NCI-H460 (cell line): ENCODE results near the gene ARSA. TPM values are rescaled to one million over a fixed set of nuclear protein-coding genes. Genes with fewer than 3 reads are reported as not detected.
"Not testable (repeated sequence)": the region's sequence is repeated elsewhere in the genome, so short reads cannot be mapped to it uniquely, and the experiment has no call there.

ENCODE experiments used
- DNase-seq: peaks from one replicate; pipeline ENCODE4 v3.0.0-alpha.2; 2016; ENCODE audit warnings: low read depth; ENCODE audit errors: extremely low read depth
- polyA plus RNA-seq: library from polyadenylated mRNA; depleted of rRNA; stranded (reverse); fragments of >200 nt; gene quantifications from 2 replicates; pipeline ENCODE4 v1.2.3, GENCODE V29; 2014; cell fraction: nucleus; rRNA removed
- total RNA-seq: library from RNA; depleted of rRNA; stranded (reverse); fragments of >200 nt; shearing (Covaris generic); gene quantifications from 2 replicates; pipeline ENCODE4 v1.2.3, GENCODE V29; 2014; rRNA removed

The ARSA gene
- total RNA-seq, result 14.0 and 14.5 TPM in 2 replicates
- polyA plus RNA-seq, result 55.5 and 58.6 TPM in 2 replicates

- DNase-seq, result peak; percentile 74
Measured at GRCh38 chr22:50627642-50628542, at the start of gene ARSA. Gene ARSA (minus strand): TSS chr22:50628152. CDS start chr22:50627779, 373 bp downstream.

- DNase-seq, result no peak
Measured at GRCh38 chr22:50676661-50677492, 48.9 kb upstream of the ARSA start.

DNA sequence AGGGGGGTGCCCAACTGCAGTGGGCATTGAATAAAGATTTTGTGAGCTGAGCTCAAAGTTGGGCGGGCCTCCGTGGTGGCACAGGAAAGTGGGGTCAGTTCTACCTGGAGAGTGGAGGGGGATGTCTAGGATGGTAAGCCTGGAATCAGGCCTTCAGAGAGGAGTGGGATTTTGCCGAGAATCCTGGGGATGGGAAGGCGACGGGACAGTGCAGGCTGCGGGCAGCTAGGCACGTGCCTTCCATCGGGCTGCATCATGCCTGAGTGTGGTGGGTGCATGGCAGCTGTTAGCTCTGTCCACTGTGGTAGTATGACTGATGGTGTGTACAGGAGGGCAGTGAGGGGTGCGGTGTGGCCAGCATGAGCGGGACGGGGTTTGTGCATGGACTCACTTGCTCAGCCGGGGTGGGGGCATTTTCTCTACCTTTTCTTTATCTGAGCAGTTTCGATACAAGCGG, 48.3 kb upstream of the ARSA start:
- DNase-seq, result no peak

- no peak for DNase-seq
Measured at GRCh38 chr22:50675553-50676179, 47.7 kb upstream of the ARSA start.

DNA sequence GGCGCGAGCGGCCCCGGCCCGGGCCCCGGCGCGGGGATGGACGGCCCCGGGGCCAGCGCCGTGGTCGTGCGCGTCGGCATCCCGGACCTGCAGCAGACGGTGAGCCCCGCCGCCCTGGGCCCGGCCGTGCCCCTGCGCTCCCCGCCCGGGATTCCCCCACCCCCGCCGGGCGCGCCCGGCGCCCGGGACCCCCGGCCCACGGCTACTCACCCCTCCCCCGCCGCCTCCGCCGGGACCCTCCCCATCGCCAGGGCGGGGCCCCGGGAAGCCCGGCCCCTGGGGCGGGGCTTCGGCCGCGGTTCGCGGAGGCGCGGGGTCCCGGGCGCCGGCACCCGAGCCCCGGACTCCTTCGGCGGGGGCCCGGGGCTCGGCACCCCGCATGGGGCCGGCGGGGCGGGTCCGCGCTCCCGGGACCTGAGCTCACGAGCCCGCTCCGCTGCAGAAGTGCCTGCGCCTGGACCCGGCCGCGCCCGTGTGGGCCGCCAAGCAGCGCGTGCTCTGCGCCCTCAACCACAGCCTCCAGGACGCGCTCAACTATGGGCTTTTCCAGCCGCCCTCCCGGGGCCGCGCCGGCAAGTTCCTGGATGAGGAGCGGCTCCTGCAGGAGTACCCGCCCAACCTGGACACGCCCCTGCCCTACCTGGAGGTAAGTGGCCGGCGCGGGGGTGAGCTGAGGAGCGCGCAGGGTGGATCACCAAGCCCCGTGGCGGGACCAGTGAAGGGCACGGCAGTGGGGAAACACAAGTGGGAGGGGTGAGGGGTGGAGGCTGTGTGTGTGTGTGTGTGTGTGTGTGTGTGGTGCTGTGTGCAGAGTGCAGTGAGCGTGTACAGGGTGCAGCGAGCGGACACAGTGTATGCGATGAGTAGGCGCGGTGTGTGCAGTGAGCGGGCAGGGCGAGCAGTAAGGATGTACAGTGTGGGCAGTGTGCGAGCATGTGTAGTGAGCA, 46.9 kb upstream of the ARSA start:
- DNase-seq, result no peak

DNA sequence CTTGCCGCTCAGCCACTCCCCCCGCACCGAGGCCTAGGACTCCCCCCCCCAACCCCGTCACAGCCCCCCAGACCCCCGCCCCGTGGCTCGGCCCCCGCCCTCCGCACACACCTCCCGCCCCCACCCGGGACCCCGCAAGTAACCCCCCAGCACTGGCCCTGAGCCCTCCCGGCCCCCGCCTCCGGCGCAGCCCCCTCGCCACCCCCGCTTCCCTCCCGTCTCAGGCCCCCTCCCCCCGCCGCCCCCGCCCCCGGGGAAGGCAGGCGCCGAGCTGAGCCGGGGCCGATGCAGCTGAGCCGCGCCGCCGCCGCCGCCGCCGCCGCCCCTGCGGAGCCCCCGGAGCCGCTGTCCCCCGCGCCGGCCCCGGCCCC, 46.2 kb upstream of the ARSA start:
- no peak for DNase-seq

- no peak for DNase-seq
Measured at GRCh38 chr22:50673231-50674129, 45.5 kb upstream of the ARSA start.

GRCh38 chr22:50672471-50673230, 44.7 kb upstream of the ARSA start, which contains the start of gene SHANK3:
Gene SHANK3 (plus strand): TSS chr22:50672823.
- no peak for DNase-seq

DNA sequence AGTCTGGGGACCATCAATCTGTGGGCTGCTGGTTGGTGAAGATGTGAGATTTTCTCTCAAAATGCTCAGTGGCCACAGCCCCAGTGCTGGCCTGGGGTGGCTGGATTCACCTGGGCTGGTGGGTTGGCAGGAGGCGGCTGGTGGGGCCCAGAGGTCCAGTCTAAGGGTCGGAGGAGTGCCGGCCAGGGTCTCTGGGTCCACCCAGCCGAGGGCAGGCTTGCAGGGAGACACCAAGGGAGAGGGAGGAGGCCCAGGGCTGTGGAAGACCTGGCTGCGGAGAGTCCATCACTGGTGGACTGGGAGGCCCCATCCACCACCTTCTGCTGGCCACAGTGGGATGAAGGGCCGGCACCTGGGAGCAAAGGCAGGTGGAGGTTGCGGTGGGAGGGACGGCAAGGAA, 44.1 kb upstream of the ARSA start:
- DNase-seq, result no peak

DNA sequence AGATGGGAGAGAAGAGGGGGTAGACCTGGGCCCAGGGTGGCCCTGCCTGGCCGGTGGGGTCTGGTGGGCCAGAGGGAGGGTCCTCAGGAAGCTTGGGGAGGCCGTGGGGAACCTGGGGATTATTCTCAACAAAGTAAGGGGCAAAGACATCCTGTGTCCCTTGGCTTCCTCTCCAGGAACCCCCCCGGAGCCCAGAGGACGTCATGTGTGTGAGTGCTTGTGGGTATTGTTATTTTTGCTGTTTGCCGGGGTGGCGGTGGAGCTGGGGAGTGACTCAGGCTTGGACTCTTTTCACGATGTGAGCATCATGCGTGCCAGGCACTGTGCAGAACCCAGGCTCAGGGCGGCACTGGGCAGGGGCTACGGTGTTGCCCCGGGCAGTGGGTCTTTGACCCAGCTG, 43.7 kb upstream of the ARSA start:
- no peak for DNase-seq

GRCh38 chr22:50670914-50671538, 43.1 kb upstream of the ARSA start:
- DNase-seq, result no peak

DNA sequence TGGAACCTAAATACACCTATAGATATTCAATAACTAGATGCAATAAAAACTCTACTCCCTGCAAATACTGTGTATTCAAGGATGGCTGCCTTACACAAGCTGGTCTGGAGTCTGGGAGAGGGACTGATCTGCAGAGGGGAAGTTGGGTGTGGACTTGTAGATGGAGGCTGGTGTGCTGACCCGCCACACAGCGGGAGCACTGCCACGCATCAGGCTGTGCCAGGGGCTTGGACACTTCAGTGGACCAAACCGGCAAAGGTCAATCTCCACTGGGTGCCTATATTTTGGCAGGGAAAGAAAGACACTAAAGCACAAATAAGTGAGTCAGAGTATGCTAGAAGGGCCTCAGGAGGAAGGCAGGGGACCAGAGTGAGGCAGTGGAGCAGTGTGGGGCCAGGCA, 42.6 kb upstream of the ARSA start:
- no peak for DNase-seq

DNA sequence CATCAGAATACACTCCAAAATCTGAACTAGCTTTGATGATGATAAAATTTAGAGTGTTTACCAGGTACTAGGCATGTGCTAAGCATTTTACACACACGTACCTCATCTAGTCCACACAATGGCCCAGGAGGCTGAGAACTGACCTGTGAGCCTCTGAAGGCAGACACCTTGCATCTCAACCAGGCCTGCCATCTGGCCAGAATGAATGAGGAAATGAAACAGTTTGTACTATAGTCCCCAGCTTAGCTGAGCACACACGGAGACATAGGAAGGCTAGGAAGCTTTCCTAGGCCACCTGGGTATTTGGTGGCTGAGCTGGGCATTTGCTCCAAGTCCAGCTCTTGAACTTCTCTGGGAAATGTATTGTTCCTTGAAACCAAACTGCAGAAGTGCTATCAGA, 37.8 kb upstream of the ARSA start:
- DNase-seq, result no peak

- no peak for DNase-seq
Measured at GRCh38 chr22:50665212-50665611, 37.3 kb upstream of the ARSA start.

GRCh38 chr22:50660306-50660705, 32.4 kb upstream of the ARSA start:
- DNase-seq, result no peak

- not testable (repeated sequence) for DNase-seq
Measured at GRCh38 chr22:50659711-50660110, 31.8 kb upstream of the ARSA start.

DNA sequence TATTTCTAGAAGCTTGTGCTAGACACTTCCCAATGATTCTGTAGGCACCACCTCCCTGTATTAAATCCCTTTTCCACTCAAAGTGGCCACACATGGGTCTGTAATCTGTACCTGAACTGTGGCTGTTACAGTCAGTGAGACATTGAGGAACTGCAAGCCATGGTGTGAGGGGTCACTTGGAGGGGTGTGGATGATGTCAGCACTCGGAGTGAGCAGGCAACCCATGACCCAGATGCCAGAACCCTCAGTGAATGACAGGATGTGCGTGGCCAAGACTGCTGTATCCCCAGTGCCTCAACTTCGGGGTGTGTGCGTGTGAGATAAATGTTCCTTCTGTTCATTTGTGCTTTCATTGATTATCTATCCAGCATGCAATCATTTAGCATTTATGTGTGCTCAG, 30.0 kb upstream of the ARSA start:
- DNase-seq, result no peak
